NCI-H187 (cell line): ENCODE results near the gene POR.
A peak's percentile ranks its signal among the peaks of the same experiment; 100 is the strongest.
"Not testable (repeated sequence)": the region's sequence is repeated elsewhere in the genome, so short reads cannot be mapped to it uniquely, and the experiment has no call there.

ENCODE experiments used
- DNase-seq, 2 experiments: peaks; one replicate each; lab custom pipeline; 2025; lab: John Stamatoyannopoulos, UW

The POR gene

GRCh38 chr7:75914655-75915415 is at the start of gene POR:
POR (plus strand) TSS chr7:75915155; CDS start chr7:75954002, 38,847 bp downstream.
- DNase-seq, result peak; percentile 91 to 92

GRCh38 chr7:75866114-75866488 is 48.9 kb upstream of the POR start:
- no peak for DNase-seq

GRCh38 chr7:75866489-75867389 is 48.2 kb upstream of the POR start:
- DNase-seq, result peak; percentile 24 to 47

GRCh38 chr7:75867390-75867717 is 47.6 kb upstream of the POR start:
- DNase-seq, result no peak

- DNase-seq, result no peak
Observed at GRCh38 chr7:75868153-75868552, 46.8 kb upstream of the POR start.

- no peak for DNase-seq
Observed at GRCh38 chr7:75869776-75870379, 45.1 kb upstream of the POR start.

GRCh38 chr7:75870557-75871161 is 44.3 kb upstream of the POR start:
- DNase-seq, result no peak

GRCh38 chr7:75872073-75872782 is 42.7 kb upstream of the POR start:
- no peak for DNase-seq

- DNase-seq, result not testable (repeated sequence)
Observed at GRCh38 chr7:75874180-75874579, 40.8 kb upstream of the POR start.

- DNase-seq, result no peak
Observed at GRCh38 chr7:75875113-75876080, 39.6 kb upstream of the POR start.

- DNase-seq, result no peak
Observed at GRCh38 chr7:75876126-75876881, 38.7 kb upstream of the POR start.

- no peak for DNase-seq
Observed at GRCh38 chr7:75878312-75878768, 36.6 kb upstream of the POR start.

GRCh38 chr7:75878769-75879611 is 36.0 kb upstream of the POR start, which contains the start of gene RHBDD2:
RHBDD2 (plus strand) TSS chr7:75879034; CDS start chr7:75879083, 49 bp downstream.
- peak; percentile 94 to 96 for DNase-seq

- no peak for DNase-seq
Observed at GRCh38 chr7:75879771-75880184, 35.2 kb upstream of the POR start.

GRCh38 chr7:75880242-75880641 is 34.7 kb upstream of the POR start:
- DNase-seq, result no peak

GRCh38 chr7:75881436-75882095 is 33.4 kb upstream of the POR start:
- DNase-seq, result no peak

GRCh38 chr7:75883265-75883824 is 31.6 kb upstream of the POR start:
- DNase-seq, result not testable (repeated sequence)

- DNase-seq, result no peak
Observed at GRCh38 chr7:75884476-75884875, 30.5 kb upstream of the POR start.
